ENCODE results near the gene CHID1.

The CHID1 gene

GRCh38 chr11:898143-898511 is 12.5 kb downstream of the CHID1 start:
- Histone ChIP-seq H3K4me1 (ENCODE audit: control insufficient read depth, insufficient read depth, low read length) (0 out of 2 replicates have a peak, but pooled peaks cover 1% of the 10 kb centered on the region), H3K9me3 (ENCODE audit: control insufficient read depth, insufficient read depth, low read length) (no peaks in the 10 kb centered on the region), H3K27me3 (ENCODE audit: control insufficient read depth, insufficient read depth, low read length) (no peaks in the 10 kb centered on the region), H3K4me3 (ENCODE audit: low read length) (no peak overlapping the region), H3K36me3 (ENCODE audit: control insufficient read depth, insufficient read depth, low read length) (peaks cover 48% of the 10 kb centered on the region), H3K27ac (ENCODE audit: low read length) (no peak overlapping the region)
- no CpG with 5 or more reads among the region's 10 CpGs for WGBS (ENCODE audit: insufficient coverage, insufficient read length)
- DNase-seq (ENCODE audit: low read depth, low spot score), result no peak

- WGBS (ENCODE audit: insufficient coverage, insufficient read length), result no CpG with 5 or more reads among the region's 17 CpGs
- no peaks in the 10 kb centered on the region for H3K9me3 ChIP-seq (ENCODE audit: control insufficient read depth, insufficient read depth, low read length)
- DNase-seq (ENCODE audit: low read depth, low spot score), result no peak
- H3K27ac ChIP-seq (ENCODE audit: low read length), result no peak overlapping the region
- H3K4me1 ChIP-seq (ENCODE audit: control insufficient read depth, insufficient read depth, low read length), result 0 out of 2 replicates have a peak, but pooled peaks cover 1% of the 10 kb centered on the region
- no peak overlapping the region for H3K4me3 ChIP-seq (ENCODE audit: low read length)
- peaks cover 42% of the 10 kb centered on the region for H3K36me3 ChIP-seq (ENCODE audit: control insufficient read depth, insufficient read depth, low read length)
- no peaks in the 10 kb centered on the region for H3K27me3 ChIP-seq (ENCODE audit: control insufficient read depth, insufficient read depth, low read length)
Measured at GRCh38 chr11:897253-898142, 13.1 kb downstream of the CHID1 start.

- WGBS (ENCODE audit: insufficient coverage, insufficient read length), result no CpG with 5 or more reads among the region's 26 CpGs
Measured at GRCh38 chr11:895331-896110, 15.1 kb downstream of the CHID1 start.

GRCh38 chr11:894575-895201 is 15.9 kb downstream of the CHID1 start:
- no peak for DNase-seq (ENCODE audit: low read depth, low spot score)
- Histone ChIP-seq H3K4me3 (ENCODE audit: low read length) (no peak overlapping the region), H3K9me3 (ENCODE audit: control insufficient read depth, insufficient read depth, low read length) (no peaks in the 10 kb centered on the region), H3K36me3 (ENCODE audit: control insufficient read depth, insufficient read depth, low read length) (peaks cover 14% of the 10 kb centered on the region), H3K27me3 (ENCODE audit: control insufficient read depth, insufficient read depth, low read length) (no peaks in the 10 kb centered on the region), H3K4me1 (ENCODE audit: control insufficient read depth, insufficient read depth, low read length) (0 out of 2 replicates have a peak, but pooled peaks cover 1% of the 10 kb centered on the region), H3K27ac (ENCODE audit: low read length) (no peak overlapping the region)
- WGBS (ENCODE audit: insufficient coverage, insufficient read length), result no CpG with 5 or more reads among the region's 12 CpGs

More at GRCh38 chr11:895331-896110, 15.1 kb downstream of the CHID1 start:
- 0 out of 2 replicates have a peak, but pooled peaks cover 1% of the 10 kb centered on the region for H3K4me1 ChIP-seq (ENCODE audit: control insufficient read depth, insufficient read depth, low read length)
- H3K27ac ChIP-seq (ENCODE audit: low read length), result no peak overlapping the region
- H3K27me3 ChIP-seq (ENCODE audit: control insufficient read depth, insufficient read depth, low read length), result no peaks in the 10 kb centered on the region
- DNase-seq (ENCODE audit: low read depth, low spot score), result no peak
- no peak overlapping the region for H3K4me3 ChIP-seq (ENCODE audit: low read length)
- H3K9me3 ChIP-seq (ENCODE audit: control insufficient read depth, insufficient read depth, low read length), result no peaks in the 10 kb centered on the region
- H3K36me3 ChIP-seq (ENCODE audit: control insufficient read depth, insufficient read depth, low read length), result peaks cover 23% of the 10 kb centered on the region

GRCh38 chr11:893008-893654 is 17.5 kb downstream of the CHID1 start:
- no peaks in the 10 kb centered on the region for H3K9me3 ChIP-seq (ENCODE audit: control insufficient read depth, insufficient read depth, low read length)
- DNase-seq (ENCODE audit: low read depth, low spot score), result no peak
- no peak overlapping the region for H3K4me3 ChIP-seq (ENCODE audit: low read length)
- no peak overlapping the region for H3K27ac ChIP-seq (ENCODE audit: low read length)
- H3K27me3 ChIP-seq (ENCODE audit: control insufficient read depth, insufficient read depth, low read length), result no peaks in the 10 kb centered on the region
- 0 out of 2 replicates have a peak, but pooled peaks cover 1% of the 10 kb centered on the region for H3K4me1 ChIP-seq (ENCODE audit: control insufficient read depth, insufficient read depth, low read length)
- H3K36me3 ChIP-seq (ENCODE audit: control insufficient read depth, insufficient read depth, low read length), result peaks cover 14% of the 10 kb centered on the region
- no CpG with 5 or more reads among the region's 13 CpGs for WGBS (ENCODE audit: insufficient coverage, insufficient read length)

GRCh38 chr11:890794-891540 is 19.6 kb downstream of the CHID1 start:
- no peak for DNase-seq (ENCODE audit: low read depth, low spot score)
- Histone ChIP-seq H3K4me3 (ENCODE audit: low read length) (no peak overlapping the region), H3K27ac (ENCODE audit: low read length) (no peak overlapping the region), H3K36me3 (ENCODE audit: control insufficient read depth, insufficient read depth, low read length) (peaks cover 13% of the 10 kb centered on the region; the same call in 1 of the 2 replicates), H3K27me3 (ENCODE audit: control insufficient read depth, insufficient read depth, low read length) (no peaks in the 10 kb centered on the region), H3K9me3 (ENCODE audit: control insufficient read depth, insufficient read depth, low read length) (no peaks in the 10 kb centered on the region), H3K4me1 (ENCODE audit: control insufficient read depth, insufficient read depth, low read length) (0 out of 2 replicates have a peak, but pooled peaks cover 1% of the 10 kb centered on the region)
- no CpG with 5 or more reads among the region's 27 CpGs for WGBS (ENCODE audit: insufficient coverage, insufficient read length)

- no peaks in the 10 kb centered on the region for H3K9me3 ChIP-seq (ENCODE audit: control insufficient read depth, insufficient read depth, low read length)
- DNase-seq (ENCODE audit: low read depth, low spot score), result no peak
- H3K36me3 ChIP-seq (ENCODE audit: control insufficient read depth, insufficient read depth, low read length), result peaks cover 13% of the 10 kb centered on the region; the same call in 1 of the 2 replicates
- WGBS (ENCODE audit: insufficient coverage, insufficient read length), result no CpG with 5 or more reads among the region's 32 CpGs
- H3K27me3 ChIP-seq (ENCODE audit: control insufficient read depth, insufficient read depth, low read length), result no peaks in the 10 kb centered on the region
- 0 out of 2 replicates have a peak, but pooled peaks cover 1% of the 10 kb centered on the region for H3K4me1 ChIP-seq (ENCODE audit: control insufficient read depth, insufficient read depth, low read length)
- no peak overlapping the region for H3K27ac ChIP-seq (ENCODE audit: low read length)
- no peak overlapping the region for H3K4me3 ChIP-seq (ENCODE audit: low read length)
Measured at GRCh38 chr11:889687-890475, 20.7 kb downstream of the CHID1 start.

- Histone ChIP-seq H3K27ac (ENCODE audit: low read length) (no peak overlapping the region), H3K36me3 (ENCODE audit: control insufficient read depth, insufficient read depth, low read length) (peaks cover 13% of the 10 kb centered on the region; the same call in 1 of the 2 replicates), H3K4me3 (ENCODE audit: low read length) (no peak overlapping the region), H3K9me3 (ENCODE audit: control insufficient read depth, insufficient read depth, low read length) (no peaks in the 10 kb centered on the region), H3K27me3 (ENCODE audit: control insufficient read depth, insufficient read depth, low read length) (no peaks in the 10 kb centered on the region), H3K4me1 (ENCODE audit: control insufficient read depth, insufficient read depth, low read length) (0 out of 2 replicates have a peak, but pooled peaks cover 1% of the 10 kb centered on the region)
- no CpG with 5 or more reads among the region's 13 CpGs for WGBS (ENCODE audit: insufficient coverage, insufficient read length)
- no peak for DNase-seq (ENCODE audit: low read depth, low spot score)
Measured at GRCh38 chr11:889257-889656, 21.4 kb downstream of the CHID1 start.

Data from iPS DF 6.9 (cell line).